Astrocyte of the spinal cord (primary cell): Measurements from ENCODE around the gene SLC66A1.
A peak's percentile ranks its signal among the peaks of the same experiment; 100 is the strongest.

Source experiments
- DNase-seq: peaks from one replicate; pipeline ENCODE4 v3.0.0; 2011; ENCODE audit warnings: low read depth, low spot score
- H3K4me3 ChIP-seq: 2 replicates; pipeline ENCODE4 v1.5.1; 2011; ENCODE audit warnings: low read depth, mild to moderate bottlenecking, low read length, moderate library complexity
- CTCF ChIP-seq: IDR thresholded peaks from 2 replicates; pipeline ENCODE4 v1.5.1; 2012; ENCODE audit warnings: low read depth, mild to moderate bottlenecking, low read length, inconsistent platforms
- in situ Hi-C: cut with HindIII; loops from 2 replicates; pipeline ENCODE4 v1.10.0; 2017; ENCODE audit warnings: low sequenced_read_pairs

Gene SLC66A1

GRCh38 chr1:19313636-19313959, 1.5 kb downstream of the SLC66A1 start:
- H3K4me3 ChIP-seq: no peak overlapping the region

GRCh38 chr1:19313961-19314882, 2.1 kb downstream of the SLC66A1 start:
- in situ Hi-C loops: no loop called here
- no peak for DNase-seq
- no peak overlapping the region for H3K4me3 ChIP-seq
- no peak for TF ChIP-seq CTCF

More at GRCh38 chr1:19313636-19313959, 1.5 kb downstream of the SLC66A1 start:
- no peak for DNase-seq
- in situ Hi-C loops: no loop called here
- no peak for TF ChIP-seq CTCF

- TF ChIP-seq CTCF: no peak
- no peak overlapping the region for H3K4me3 ChIP-seq
- DNase-seq: no peak
- in situ Hi-C loops: no loop called here
Observed at GRCh38 chr1:19315378-19316198, 3.5 kb downstream of the SLC66A1 start.

GRCh38 chr1:19317126-19317910, 5.2 kb downstream of the SLC66A1 start:
- TF ChIP-seq CTCF: peak; percentile 7
- in situ Hi-C loops: no loop called here
- no peak overlapping the region for H3K4me3 ChIP-seq
- no peak for DNase-seq

GRCh38 chr1:19319196-19319595, 7.1 kb downstream of the SLC66A1 start:
- H3K4me3 ChIP-seq: no peak overlapping the region
- TF ChIP-seq CTCF: no peak
- in situ Hi-C loops: no loop called here
- no peak for DNase-seq

- no peak overlapping the region for H3K4me3 ChIP-seq
- in situ Hi-C loops: no loop called here
- no peak for DNase-seq
- TF ChIP-seq CTCF: no peak
Observed at GRCh38 chr1:19321071-19321470, 8.9 kb downstream of the SLC66A1 start.
